HepG2 (cell line): ENCODE results near the gene ANTXR1. TPM values are rescaled to one million over a fixed set of nuclear protein-coding genes. Genes with fewer than 3 reads are reported as not detected.
A peak's percentile ranks its signal among the peaks of the same experiment; 100 is the strongest.

Experiments used
- CENPT ChIP-seq: sonication (generic); formaldehyde crosslinking; IDR thresholded peaks from 2 replicates; pipeline ENCODE4 v1.8.0; 2022; ENCODE audit warnings: low read depth, mild to moderate bottlenecking, moderate library complexity, missing genetic modification reagents
- KAT2B ChIP-seq: fragments of 150-350 bp; IDR thresholded peaks from 2 replicates; pipeline ENCODE4 v1.6.1; 2014; ENCODE audit warnings: low read depth, low read length, borderline replicate concordance
- KDM2A ChIP-seq: sonication (generic); formaldehyde crosslinking; IDR thresholded peaks from 2 replicates; pipeline ENCODE4 v1.4.0; 2020; ENCODE audit warnings: low read depth, missing genetic modification reagents, borderline replicate concordance
- KLF6 ChIP-seq: IDR thresholded peaks from 2 replicates; pipeline ENCODE4 v1.8.0; 2016; ENCODE audit warnings: missing biosample characterization, missing genetic modification reagents
- MIXL1 ChIP-seq: IDR thresholded peaks from 2 replicates; pipeline ENCODE4 v1.6.1; 2016
- MTA1 ChIP-seq: sonication (generic); formaldehyde crosslinking; IDR thresholded peaks from 2 replicates; pipeline ENCODE4 v1.4.0; 2020; ENCODE audit warnings: missing genetic modification reagents, mild to moderate bottlenecking, borderline replicate concordance
- NCOA1 ChIP-seq: sonication (generic); formaldehyde crosslinking; IDR thresholded peaks from 2 replicates; pipeline ENCODE4 v1.9.0; 2021; ENCODE audit warnings: missing genetic modification reagents
- NKX3-1 ChIP-seq: sonication (generic); formaldehyde crosslinking; IDR thresholded peaks from 2 replicates; pipeline ENCODE4 v1.5.0; 2020; ENCODE audit warnings: missing genetic modification reagents
- PATZ1 ChIP-seq: sonication (generic); formaldehyde crosslinking; IDR thresholded peaks from 2 replicates; pipeline ENCODE4 v1.4.0; 2020; ENCODE audit warnings: missing genetic modification reagents
- SALL2 ChIP-seq: sonication (generic); formaldehyde crosslinking; IDR thresholded peaks from 2 replicates; pipeline ENCODE4 v1.8.1; 2023; ENCODE audit warnings: mild to moderate bottlenecking, missing genetic modification reagents, inconsistent platforms
- ZFP62 ChIP-seq: sonication (generic); formaldehyde crosslinking; IDR thresholded peaks from 2 replicates; pipeline ENCODE4 v1.4.0; 2020; ENCODE audit warnings: missing genetic modification reagents
- ZNF205 ChIP-seq: IDR thresholded peaks from 2 replicates; pipeline ENCODE4 v1.6.1; 2018; ENCODE audit warnings: missing biosample characterization, missing genetic modification reagents
- ZNF234 ChIP-seq: sonication (generic); formaldehyde crosslinking; conservative IDR thresholded peaks from 2 replicates; pipeline ENCODE4 v1.5.1; 2020; ENCODE audit warnings: mild to moderate bottlenecking, missing genetic modification reagents
- polyA plus RNA-seq, 8 experiments: library from polyadenylated mRNA; depleted of rRNA in 3 of 8; stranded (reverse) in 7 of 8; unstranded in 1 of 8; fragments of >200 nt; fragmentation: Illumina TruSeq in 4 of 8; extraction: Trizol in 4 of 8; gene quantifications; 2 replicates each; pipeline versions ENCODE4 v1.2.1 to v1.2.3, GENCODE V29; 2011 to 2016; ENCODE audit warnings: low read depth in 4 of 8, missing spikeins in 1 of 8, mixed read lengths in 1 of 8; ENCODE audit not compliant: insufficient read depth in 1 of 8
- total RNA-seq, 5 experiments: library from RNA; depleted of rRNA; stranded (reverse); fragments of >200 nt; fragmentation: Illumina TruSeq; extraction: Trizol; gene quantifications; 2 replicates each; pipeline ENCODE4 v1.2.3, GENCODE V29; 2016; ENCODE audit warnings: low read depth in 1 of 5
- TF ChIP-seq, protein P1 (sequence below): sonication (generic); formaldehyde crosslinking; IDR thresholded peaks from 2 replicates; pipeline ENCODE4 v1.4.0; 2020; ENCODE audit warnings: mild to moderate bottlenecking, missing genetic modification reagents
- TF ChIP-seq, protein P2 (sequence below): sonication (generic); formaldehyde crosslinking; IDR thresholded peaks from 2 replicates; pipeline ENCODE4 v1.5.0; 2020; ENCODE audit warnings: missing genetic modification reagents
- TF ChIP-seq, protein P3 (sequence below): sonication (generic); formaldehyde crosslinking; IDR thresholded peaks from 2 replicates; pipeline ENCODE4 v1.5.0; 2020; ENCODE audit warnings: mild to moderate bottlenecking, low read depth, missing genetic modification reagents, borderline replicate concordance
- TF ChIP-seq, protein P4 (sequence below): sonication (generic); formaldehyde crosslinking; IDR thresholded peaks from 2 replicates; pipeline ENCODE4 v1.4.0; 2020; ENCODE audit warnings: missing genetic modification reagents, low read depth, mild to moderate bottlenecking, borderline replicate concordance
- TF ChIP-seq, protein P5 (sequence below): sonication (generic); formaldehyde crosslinking; conservative IDR thresholded peaks from 2 replicates; pipeline ENCODE4 v1.8.1; 2023; ENCODE audit warnings: missing genetic modification reagents

Gene ANTXR1
- total and polyA plus RNA-seq, 2 of the 13 experiments (the other 11 are each of a cell fraction or from before 2014, with no cell fraction given) = 4.5 to 12.7 TPM

DNA sequence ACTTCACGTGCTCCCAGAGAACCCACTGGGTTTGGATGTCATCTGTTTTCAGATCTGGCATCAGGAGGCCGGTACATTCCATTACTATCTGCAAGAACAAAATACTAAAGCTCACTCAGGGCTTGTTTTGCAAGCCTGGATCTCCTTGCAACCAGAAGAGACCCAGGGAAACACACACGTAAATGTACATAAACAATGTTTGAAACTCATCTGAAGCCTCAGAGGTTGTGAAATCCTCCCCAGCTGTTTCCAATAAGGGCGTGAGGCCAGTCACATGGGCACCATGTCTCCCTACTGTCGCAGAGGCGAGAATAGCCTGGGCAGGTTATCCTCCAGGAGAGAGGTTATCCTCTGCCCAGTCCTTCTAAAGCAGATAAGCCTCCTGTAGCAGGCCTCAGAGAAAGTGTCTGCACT is 187.1 kb downstream of the ANTXR1 start (continued):
- no peak for TF ChIP-seq PATZ1 (CRISPR knock-in tag)
- TF ChIP-seq ZFP62 (CRISPR knock-in tag) = no peak
- TF ChIP-seq, protein P1, sequence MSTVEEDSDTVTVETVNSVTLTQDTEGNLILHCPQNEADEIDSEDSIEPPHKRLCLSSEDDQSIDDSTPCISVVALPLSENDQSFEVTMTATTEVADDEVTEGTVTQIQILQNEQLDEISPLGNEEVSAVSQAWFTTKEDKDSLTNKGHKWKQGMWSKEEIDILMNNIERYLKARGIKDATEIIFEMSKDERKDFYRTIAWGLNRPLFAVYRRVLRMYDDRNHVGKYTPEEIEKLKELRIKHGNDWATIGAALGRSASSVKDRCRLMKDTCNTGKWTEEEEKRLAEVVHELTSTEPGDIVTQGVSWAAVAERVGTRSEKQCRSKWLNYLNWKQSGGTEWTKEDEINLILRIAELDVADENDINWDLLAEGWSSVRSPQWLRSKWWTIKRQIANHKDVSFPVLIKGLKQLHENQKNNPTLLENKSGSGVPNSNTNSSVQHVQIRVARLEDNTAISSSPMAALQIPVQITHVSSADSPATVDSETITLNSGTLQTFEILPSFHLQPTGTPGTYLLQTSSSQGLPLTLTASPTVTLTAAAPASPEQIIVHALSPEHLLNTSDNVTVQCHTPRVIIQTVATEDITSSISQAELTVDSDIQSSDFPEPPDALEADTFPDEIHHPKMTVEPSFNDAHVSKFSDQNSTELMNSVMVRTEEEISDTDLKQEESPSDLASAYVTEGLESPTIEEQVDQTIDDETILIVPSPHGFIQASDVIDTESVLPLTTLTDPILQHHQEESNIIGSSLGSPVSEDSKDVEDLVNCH (CRISPR knock-in tag) = no peak
- no peak for TF ChIP-seq ZNF205 (CRISPR knock-in tag)
- TF ChIP-seq, protein P2, sequence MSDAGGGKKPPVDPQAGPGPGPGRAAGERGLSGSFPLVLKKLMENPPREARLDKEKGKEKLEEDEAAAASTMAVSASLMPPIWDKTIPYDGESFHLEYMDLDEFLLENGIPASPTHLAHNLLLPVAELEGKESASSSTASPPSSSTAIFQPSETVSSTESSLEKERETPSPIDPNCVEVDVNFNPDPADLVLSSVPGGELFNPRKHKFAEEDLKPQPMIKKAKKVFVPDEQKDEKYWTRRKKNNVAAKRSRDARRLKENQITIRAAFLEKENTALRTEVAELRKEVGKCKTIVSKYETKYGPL = no peak
- TF ChIP-seq KDM2A (CRISPR knock-in tag) = peak; percentile 45; the same call in 1 of the 2 replicates
- TF ChIP-seq MIXL1 (CRISPR knock-in tag) = no peak
- TF ChIP-seq KLF6 (CRISPR knock-in tag) = peak; percentile 64; the same call in 1 of the 2 replicates
- TF ChIP-seq MTA1 (CRISPR knock-in tag) = no peak
- TF ChIP-seq SALL2 (CRISPR knock-in tag) = no peak
- TF ChIP-seq KAT2B = no peak
- TF ChIP-seq, protein P3, sequence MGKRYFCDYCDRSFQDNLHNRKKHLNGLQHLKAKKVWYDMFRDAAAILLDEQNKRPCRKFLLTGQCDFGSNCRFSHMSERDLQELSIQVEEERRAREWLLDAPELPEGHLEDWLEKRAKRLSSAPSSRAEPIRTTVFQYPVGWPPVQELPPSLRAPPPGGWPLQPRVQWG = no peak
- TF ChIP-seq, protein P4, sequence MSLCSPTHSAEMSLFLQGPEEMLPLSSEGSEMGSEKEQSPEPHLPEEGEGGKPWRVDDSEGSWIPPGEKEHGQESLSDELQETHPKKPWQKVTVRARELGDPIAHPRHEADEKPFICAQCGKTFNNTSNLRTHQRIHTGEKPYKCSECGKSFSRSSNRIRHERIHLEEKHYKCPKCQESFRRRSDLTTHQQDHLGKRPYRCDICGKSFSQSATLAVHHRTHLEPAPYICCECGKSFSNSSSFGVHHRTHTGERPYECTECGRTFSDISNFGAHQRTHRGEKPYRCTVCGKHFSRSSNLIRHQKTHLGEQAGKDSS (CRISPR knock-in tag) = no peak
- TF ChIP-seq CENPT (CRISPR knock-in tag) = no peak
- TF ChIP-seq, protein P5, sequence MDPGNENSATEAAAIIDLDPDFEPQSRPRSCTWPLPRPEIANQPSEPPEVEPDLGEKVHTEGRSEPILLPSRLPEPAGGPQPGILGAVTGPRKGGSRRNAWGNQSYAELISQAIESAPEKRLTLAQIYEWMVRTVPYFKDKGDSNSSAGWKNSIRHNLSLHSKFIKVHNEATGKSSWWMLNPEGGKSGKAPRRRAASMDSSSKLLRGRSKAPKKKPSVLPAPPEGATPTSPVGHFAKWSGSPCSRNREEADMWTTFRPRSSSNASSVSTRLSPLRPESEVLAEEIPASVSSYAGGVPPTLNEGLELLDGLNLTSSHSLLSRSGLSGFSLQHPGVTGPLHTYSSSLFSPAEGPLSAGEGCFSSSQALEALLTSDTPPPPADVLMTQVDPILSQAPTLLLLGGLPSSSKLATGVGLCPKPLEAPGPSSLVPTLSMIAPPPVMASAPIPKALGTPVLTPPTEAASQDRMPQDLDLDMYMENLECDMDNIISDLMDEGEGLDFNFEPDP (CRISPR knock-in tag) = no peak
- no peak for TF ChIP-seq NKX3-1 (CRISPR knock-in tag)
- no peak for TF ChIP-seq NCOA1 (CRISPR knock-in tag)
- TF ChIP-seq ZNF234 (CRISPR knock-in tag) = no peak
